Suprapubic skin (tissue), 3 donors: ENCODE results near the gene SCN1B.

Experiments used
- POLR2AphosphoS5 ChIP-seq, 3 donors: sonication (generic); formaldehyde crosslinking; IDR thresholded peaks; one replicate each; pipeline ENCODE4 v1.6.1; 2017; ENCODE audit warnings: antibody characterized with exemption in 3 of 3
- TF ChIP-seq, protein P1 (sequence below), 2 donors: fragments of 200-600 bp in 1 of 2; fragments of 450-650 bp in 1 of 2; sonication (generic) in 1 of 2; IDR thresholded peaks; one replicate each; pipeline ENCODE4 v1.5.1; 2016 to 2019; ENCODE audit warnings: antibody characterized with exemption in 2 of 2, mild to moderate bottlenecking in 1 of 2, moderate library complexity in 1 of 2

DNA sequence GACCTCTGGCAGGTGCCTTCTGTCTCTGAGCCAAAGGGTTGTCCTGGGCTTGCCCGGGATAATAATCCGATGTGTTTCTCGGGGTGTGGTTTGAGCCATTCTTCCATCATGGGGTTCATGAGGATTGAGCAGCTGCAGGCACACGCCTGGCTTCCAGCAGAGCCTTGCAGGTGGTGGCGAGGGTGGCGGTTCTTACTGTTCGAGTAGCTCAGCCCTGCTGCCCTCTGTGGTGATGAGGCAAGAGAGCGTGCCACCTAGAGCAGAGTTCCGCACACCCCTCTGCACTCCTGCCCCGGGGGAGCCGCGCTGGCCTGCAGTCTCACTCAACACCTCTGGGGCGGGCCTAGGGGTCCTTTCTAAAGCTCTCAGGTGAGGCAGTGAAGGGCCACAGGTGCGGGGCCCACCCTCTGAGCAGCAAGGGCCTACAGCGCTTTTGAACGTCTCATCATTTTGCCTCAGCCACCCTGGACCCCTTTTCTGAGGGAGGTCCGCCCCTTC, 3.8 kb downstream of the SCN1B start:
- TF ChIP-seq, protein P1, sequence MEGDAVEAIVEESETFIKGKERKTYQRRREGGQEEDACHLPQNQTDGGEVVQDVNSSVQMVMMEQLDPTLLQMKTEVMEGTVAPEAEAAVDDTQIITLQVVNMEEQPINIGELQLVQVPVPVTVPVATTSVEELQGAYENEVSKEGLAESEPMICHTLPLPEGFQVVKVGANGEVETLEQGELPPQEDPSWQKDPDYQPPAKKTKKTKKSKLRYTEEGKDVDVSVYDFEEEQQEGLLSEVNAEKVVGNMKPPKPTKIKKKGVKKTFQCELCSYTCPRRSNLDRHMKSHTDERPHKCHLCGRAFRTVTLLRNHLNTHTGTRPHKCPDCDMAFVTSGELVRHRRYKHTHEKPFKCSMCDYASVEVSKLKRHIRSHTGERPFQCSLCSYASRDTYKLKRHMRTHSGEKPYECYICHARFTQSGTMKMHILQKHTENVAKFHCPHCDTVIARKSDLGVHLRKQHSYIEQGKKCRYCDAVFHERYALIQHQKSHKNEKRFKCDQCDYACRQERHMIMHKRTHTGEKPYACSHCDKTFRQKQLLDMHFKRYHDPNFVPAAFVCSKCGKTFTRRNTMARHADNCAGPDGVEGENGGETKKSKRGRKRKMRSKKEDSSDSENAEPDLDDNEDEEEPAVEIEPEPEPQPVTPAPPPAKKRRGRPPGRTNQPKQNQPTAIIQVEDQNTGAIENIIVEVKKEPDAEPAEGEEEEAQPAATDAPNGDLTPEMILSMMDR (IDR thresholded peaks at IDR 0.05): no peak
- TF ChIP-seq POLR2AphosphoS5 (IDR thresholded peaks at IDR 0.05): no peak
